H1 (cell line): Measurements from ENCODE around the gene DPH5. TPM values are rescaled to one million over a fixed set of nuclear protein-coding genes. Genes with fewer than 3 reads are reported as not detected.

Experiments used
- CTCF ChIA-PET: fragments of 300-600 bp; sonication (Branson Sonifier 250); formaldehyde crosslinking; loops from one replicate; lab custom pipeline; 2021; ENCODE audit not compliant: partially characterized antibody; lab: Charles Lee
- POLR2A ChIA-PET: fragments of 300-600 bp; sonication (Branson Sonifier 250); formaldehyde crosslinking; loops from one replicate; lab custom pipeline; 2021; ENCODE audit warnings: inconsistent platforms; ENCODE audit not compliant: partially characterized antibody; lab: Charles Lee
- DNase-seq, 2 experiments: peaks; one replicate each; pipeline versions ENCODE4 v3.0.0 to v3.0.0-alpha.2; 2010 to 2022; ENCODE audit warnings: low spot score in 2 of 2, low read depth in 1 of 2, mixed read lengths in 1 of 2
- FAIRE-seq: peaks from 2 replicates; lab custom pipeline; 2011; peaks lifted over from hg19 to GRCh38; lab: Jason Lieb, UNC
- H2AFZ ChIP-seq: 2 replicates; pipeline ENCODE4 v1.8.1; 2012; ENCODE audit warnings: low read length, inconsistent platforms
- H2AK5ac ChIP-seq: 2 replicates; pipeline ENCODE4 v1.6.1; 2013; ENCODE audit warnings: low read depth, low read length
- H2BK120ac ChIP-seq: replicated peaks from 2 replicates; pipeline ENCODE3; 2013; ENCODE audit warnings: low read depth, low read length, inconsistent platforms
- H2BK12ac ChIP-seq: 2 replicates; pipeline ENCODE4 v1.6.1; 2013; ENCODE audit warnings: low read depth, low read length
- H2BK15ac ChIP-seq: 2 replicates; pipeline ENCODE4 v1.6.1; 2013; ENCODE audit warnings: low read length
- H2BK20ac ChIP-seq: 2 replicates; pipeline ENCODE4 v1.6.1; 2013; ENCODE audit warnings: low read length
- H2BK5ac ChIP-seq: 2 replicates; pipeline ENCODE4 v1.6.1; 2013; ENCODE audit warnings: low read depth, low read length
- H3K14ac ChIP-seq: 2 replicates; pipeline ENCODE4 v1.6.1; 2013; ENCODE audit warnings: inconsistent platforms; ENCODE audit not compliant: insufficient read length
- H3K18ac ChIP-seq: 2 replicates; pipeline ENCODE4 v1.6.1; 2013; ENCODE audit warnings: low read length; ENCODE audit errors: extremely low read depth
- H3K23ac ChIP-seq: 2 replicates; pipeline ENCODE4 v1.6.1; 2013; ENCODE audit warnings: inconsistent platforms; ENCODE audit not compliant: insufficient read length
- H3K23me2 ChIP-seq: 2 replicates; pipeline ENCODE4 v1.6.1; 2013; ENCODE audit warnings: low read depth, low read length
- H3K27ac ChIP-seq: 2 replicates; pipeline ENCODE4 v1.6.1; 2011; ENCODE audit warnings: low read depth, low read length, inconsistent platforms
- H3K27me3 ChIP-seq, 4 experiments: replicated peaks in 1 of 4; 1 replicate in 1 of 4; 2 replicates in 3 of 4; pipeline versions ENCODE4 v1.6.1 to v1.8.1; 2011 to 2013; ENCODE audit warnings: low read length in 3 of 4, mild to moderate bottlenecking in 3 of 4, inconsistent platforms in 2 of 4, mixed read lengths in 2 of 4, moderate library complexity in 1 of 4; ENCODE audit not compliant: control insufficient read depth in 3 of 4, insufficient read depth in 3 of 4; ENCODE audit errors: extremely low read depth in 1 of 4
- H3K36me3 ChIP-seq, 4 experiments: 2 replicates each; pipeline versions ENCODE4 v1.6.1 to v1.8.1; 2011 to 2013; ENCODE audit warnings: mild to moderate bottlenecking in 4 of 4, low read length in 3 of 4, moderate library complexity in 2 of 4, control low read depth in 1 of 4, inconsistent platforms in 1 of 4; ENCODE audit not compliant: insufficient read depth in 4 of 4, control insufficient read depth in 2 of 4
- H3K4ac ChIP-seq: replicated peaks from 2 replicates; pipeline ENCODE3; 2013; ENCODE audit warnings: low read length, low read depth, mixed read lengths, inconsistent platforms; ENCODE audit not compliant: insufficient read length
- H3K4me1 ChIP-seq, 4 experiments: replicated peaks in 1 of 4; 1 replicate in 1 of 4; 2 replicates in 3 of 4; pipeline versions ENCODE4 v1.6.1 to v1.8.1; 2011 to 2013; ENCODE audit warnings: low read length in 3 of 4, inconsistent platforms in 2 of 4, mixed read lengths in 1 of 4; ENCODE audit not compliant: insufficient read depth in 4 of 4, control insufficient read depth in 3 of 4
- H3K4me2 ChIP-seq, 2 experiments: 2 replicates each; pipeline versions ENCODE4 v1.6.1 to v1.8.1; 2011 to 2013; ENCODE audit warnings: low read depth in 2 of 2, low read length in 2 of 2, control low read depth in 1 of 2, inconsistent platforms in 1 of 2, mild to moderate bottlenecking in 1 of 2; ENCODE audit not compliant: insufficient read depth in 1 of 2
- H3K4me3 ChIP-seq, 4 experiments: fragments of 200-600, 300-600 bp in 1 of 4; sonication (generic), shearing (Covaris generic), sonication (Bioruptor Twin) in 1 of 4; 2 replicates each; pipeline versions ENCODE4 v1.5.1 to v1.8.1; 2011 to 2016; ENCODE audit warnings: low read length in 4 of 4, low read depth in 3 of 4, control low read depth in 2 of 4, inconsistent platforms in 2 of 4, mild to moderate bottlenecking in 2 of 4, mixed read lengths in 1 of 4, moderate library complexity in 1 of 4; ENCODE audit not compliant: insufficient read depth in 2 of 4; ENCODE audit errors: extremely low read depth in 1 of 4
- H3K56ac ChIP-seq: replicated peaks from 2 replicates; pipeline ENCODE3; 2013; ENCODE audit warnings: low read depth, mild to moderate bottlenecking, mixed read lengths, low read length, inconsistent platforms; ENCODE audit not compliant: insufficient read length
- H3K79me1 ChIP-seq: 2 replicates; pipeline ENCODE4 v1.6.1; 2013; ENCODE audit warnings: low read depth, low read length, control low read depth
- H3K79me2 ChIP-seq, 2 experiments: 2 replicates each; pipeline versions ENCODE4 v1.6.1 to v1.8.1; 2012 to 2013; ENCODE audit warnings: low read length in 2 of 2, mild to moderate bottlenecking in 2 of 2, inconsistent platforms in 1 of 2; ENCODE audit not compliant: insufficient read depth in 2 of 2, control insufficient read depth in 1 of 2
- H3K9ac ChIP-seq, 4 experiments: replicated peaks in 1 of 4; 1 replicate in 1 of 4; 2 replicates in 3 of 4; pipeline versions ENCODE4 v1.6.1 to v1.8.1; 2011 to 2013; ENCODE audit warnings: low read depth in 3 of 4, low read length in 3 of 4, control low read depth in 2 of 4, mild to moderate bottlenecking in 2 of 4, moderate library complexity in 2 of 4, inconsistent platforms in 1 of 4; ENCODE audit errors: extremely low read depth in 1 of 4
- H3K9me3 ChIP-seq, 2 experiments: 2 replicates each; pipeline versions ENCODE4 v1.6.1 to v1.8.1; 2012 to 2013; ENCODE audit warnings: mild to moderate bottlenecking in 2 of 2, moderate library complexity in 2 of 2, control low read depth in 1 of 2, inconsistent platforms in 1 of 2, low read depth in 1 of 2, low read length in 1 of 2, mixed read lengths in 1 of 2; ENCODE audit not compliant: insufficient read depth in 2 of 2
- H4K20me1 ChIP-seq, 2 experiments: replicated peaks in 1 of 2; 2 replicates each; pipeline versions ENCODE3 to v1.8.1; 2011 to 2013; ENCODE audit warnings: inconsistent platforms in 2 of 2, low read length in 2 of 2, mild to moderate bottlenecking in 1 of 2; ENCODE audit not compliant: insufficient read depth in 2 of 2, control insufficient read depth in 1 of 2
- H4K5ac ChIP-seq: 2 replicates; pipeline ENCODE4 v1.6.1; 2013; ENCODE audit warnings: low read length, low read depth, mixed read lengths, inconsistent platforms; ENCODE audit not compliant: insufficient read length
- H4K8ac ChIP-seq: 2 replicates; pipeline ENCODE4 v1.8.0; 2013; ENCODE audit warnings: mild to moderate bottlenecking, moderate library complexity, low read length, inconsistent platforms; ENCODE audit not compliant: insufficient read depth; ENCODE audit errors: extremely low read depth
- H4K91ac ChIP-seq: replicated peaks from 2 replicates; pipeline ENCODE3; 2013; ENCODE audit warnings: low read length, mixed read lengths, inconsistent platforms; ENCODE audit not compliant: insufficient read length
- CTBP2 ChIP-seq: IDR thresholded peaks from 2 replicates; pipeline ENCODE4 v1.7.0; 2011; ENCODE audit warnings: borderline replicate concordance, mild to moderate bottlenecking, moderate library complexity, mixed read lengths, low read length; ENCODE audit not compliant: insufficient read depth, insufficient read length
- GABPA ChIP-seq: IDR thresholded peaks from 2 replicates; pipeline ENCODE4 v1.6.1; 2011; ENCODE audit warnings: mild to moderate bottlenecking, low read length, moderate library complexity, borderline replicate concordance; ENCODE audit not compliant: insufficient read depth
- HDAC2 ChIP-seq, 2 experiments: fragments of 300-600 bp in 1 of 2; sonication (generic) in 1 of 2; IDR thresholded peaks; 2 replicates each; pipeline ENCODE4 v1.6.1; 2011 to 2012; ENCODE audit warnings: low read depth in 2 of 2, low read length in 2 of 2, mild to moderate bottlenecking in 2 of 2, moderate library complexity in 2 of 2, borderline replicate concordance in 1 of 2, inconsistent platforms in 1 of 2
- PHF8 ChIP-seq: fragments of 200-600 bp; sonication (generic); conservative IDR thresholded peaks from 2 replicates; pipeline ENCODE4 v1.7.1; 2012; ENCODE audit warnings: low read depth, mild to moderate bottlenecking, inconsistent platforms, low read length, moderate library complexity
- SAP30 ChIP-seq: fragments of 300-600 bp; sonication (generic); IDR thresholded peaks from 2 replicates; pipeline ENCODE4 v1.7.1; 2012; ENCODE audit warnings: low read length, moderate library complexity, mild to moderate bottlenecking, inconsistent platforms; ENCODE audit not compliant: insufficient read depth, insufficient replicate concordance
- SIRT6 ChIP-seq: IDR thresholded peaks from one replicate; pipeline ENCODE4 v1.7.1; 2012; ENCODE audit warnings: low read length, inconsistent platforms
- TCF12 ChIP-seq: IDR thresholded peaks from 2 replicates; pipeline ENCODE4 v1.6.1; 2011; ENCODE audit warnings: low read depth, mild to moderate bottlenecking, low read length
- TEAD4 ChIP-seq: IDR thresholded peaks from 2 replicates; pipeline ENCODE4 v1.6.1; 2012; ENCODE audit warnings: low read depth, low read length, inconsistent platforms, mixed read lengths
- polyA plus RNA-seq, 7 experiments: library from polyadenylated mRNA; depleted of rRNA in 3 of 7; stranded (reverse) in 5 of 7; unstranded in 2 of 7; fragments of >200 nt in 5 of 7; fragments of 200-250 nt in 2 of 7; gene quantifications; 1 replicate in 5 of 7; 2 replicates in 1 of 7; 4 replicates in 1 of 7; pipeline versions ENCODE4 v1.2.1 to v1.2.3, GENCODE V29; 2011 to 2013; ENCODE audit warnings: missing spikeins in 2 of 7, mixed read lengths in 2 of 7
- total RNA-seq: library from RNA; stranded (reverse); fragmentation: NEBNext Ultra II Directional; extraction: Animal tissue kit (Norgen Biotek cat#: 25700); gene quantifications from 2 replicates; pipeline ENCODE4 v1.2.1, GENCODE V29; 2021
- TF ChIP-seq, protein P1 (sequence below): IDR thresholded peaks from 2 replicates; pipeline ENCODE4 v1.6.1; 2012; ENCODE audit warnings: low read length, inconsistent platforms
- TF ChIP-seq, protein P2 (sequence below): IDR thresholded peaks from 2 replicates; pipeline ENCODE4 v1.6.1; 2012; ENCODE audit warnings: inconsistent platforms

Gene DPH5
- total and polyA plus RNA-seq, 2 of the 8 experiments (the other 6 are each of a cell fraction or from before 2014, with no cell fraction given), result 67.7 to 106 TPM

DNA sequence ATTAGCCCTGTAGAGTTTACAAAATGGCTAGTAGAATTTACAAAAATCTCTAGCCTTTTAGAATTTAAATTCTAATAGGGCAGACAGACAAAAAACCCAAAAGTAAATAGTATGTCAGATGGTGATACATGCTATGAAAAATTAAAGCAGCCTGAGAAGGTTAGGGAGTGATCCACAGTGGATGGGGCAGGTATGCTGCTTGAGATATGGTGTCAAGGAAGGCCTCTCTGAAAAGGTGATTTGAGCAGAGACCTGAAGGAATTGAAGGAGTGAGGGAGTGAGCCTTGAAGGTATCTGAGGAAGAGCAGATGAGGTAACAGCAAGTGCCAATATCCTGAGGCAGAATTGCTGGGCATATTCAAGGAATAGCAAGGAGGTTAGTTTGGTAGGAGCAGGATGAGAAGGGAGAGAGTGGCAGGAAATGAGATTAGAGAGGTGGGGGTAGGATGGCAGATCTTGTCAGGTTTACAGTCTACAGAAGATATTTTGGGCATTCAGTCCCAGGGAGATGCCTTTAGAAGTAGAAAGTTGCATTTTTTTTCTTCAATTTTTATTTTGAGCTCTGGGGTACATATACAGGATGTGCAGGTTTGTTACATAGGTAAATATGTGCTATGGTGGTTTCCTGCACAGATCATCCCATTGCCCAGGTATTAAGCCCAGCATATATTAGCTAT, 40.8 kb upstream of the DPH5 start:
- Histone ChIP-seq H2BK15ac (no peak overlapping the region), H3K18ac (no peak overlapping the region), H3K79me2 (no peaks in the 10 kb centered on the region), H3K14ac (no peak overlapping the region), H3K56ac (no peak overlapping the region), H2BK120ac (no peak overlapping the region), H4K91ac (no peak overlapping the region), H2AK5ac (no peak overlapping the region), H2BK12ac (no peak overlapping the region), H2BK20ac (no peak overlapping the region), H4K20me1 (no peaks in the 10 kb centered on the region), H3K23me2 (no peaks in the 10 kb centered on the region), H3K9me3 (no peaks in the 10 kb centered on the region), H2BK5ac (no peak overlapping the region), H3K27ac (no peak overlapping the region), H3K23ac (no peak overlapping the region), H3K36me3 (no peaks in the 10 kb centered on the region), H4K5ac (no peak overlapping the region), H4K8ac (no peak overlapping the region), H3K4ac (no peak overlapping the region), H3K79me1 (no peaks in the 10 kb centered on the region), H3K9ac (no peak overlapping the region), H3K4me1 (peaks cover 0 to 4% (median 0%) of the 10 kb centered on the region in 4 experiments; a peak in 2 of 7 replicates), H3K27me3 (no peaks in the 10 kb centered on the region), H2AFZ (no peak overlapping the region), H3K4me2 (no peak overlapping the region), H3K4me3 (no peak overlapping the region)
- DNase-seq (no peak), FAIRE-seq (no peak)
- POLR2A ChIA-PET, result no interaction called here
- CTCF ChIA-PET, result no interaction called here
- TF ChIP-seq HDAC2 (IDR thresholded peaks at IDR 0.05; ENCODE audit: borderline replicate concordance in 1 of 2, low read depth in 2 of 2, low read length in 2 of 2) (no peak), SAP30 (no peak), TCF12 (no peak), SIRT6 (no peak), GABPA (no peak), PHF8 (no peak), TEAD4 (no peak), CTBP2 (no peak)
- TF ChIP-seq, protein P1, sequence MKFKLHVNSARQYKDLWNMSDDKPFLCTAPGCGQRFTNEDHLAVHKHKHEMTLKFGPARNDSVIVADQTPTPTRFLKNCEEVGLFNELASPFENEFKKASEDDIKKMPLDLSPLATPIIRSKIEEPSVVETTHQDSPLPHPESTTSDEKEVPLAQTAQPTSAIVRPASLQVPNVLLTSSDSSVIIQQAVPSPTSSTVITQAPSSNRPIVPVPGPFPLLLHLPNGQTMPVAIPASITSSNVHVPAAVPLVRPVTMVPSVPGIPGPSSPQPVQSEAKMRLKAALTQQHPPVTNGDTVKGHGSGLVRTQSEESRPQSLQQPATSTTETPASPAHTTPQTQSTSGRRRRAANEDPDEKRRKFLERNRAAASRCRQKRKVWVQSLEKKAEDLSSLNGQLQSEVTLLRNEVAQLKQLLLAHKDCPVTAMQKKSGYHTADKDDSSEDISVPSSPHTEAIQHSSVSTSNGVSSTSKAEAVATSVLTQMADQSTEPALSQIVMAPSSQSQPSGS, result no peak
- TF ChIP-seq, protein P2, sequence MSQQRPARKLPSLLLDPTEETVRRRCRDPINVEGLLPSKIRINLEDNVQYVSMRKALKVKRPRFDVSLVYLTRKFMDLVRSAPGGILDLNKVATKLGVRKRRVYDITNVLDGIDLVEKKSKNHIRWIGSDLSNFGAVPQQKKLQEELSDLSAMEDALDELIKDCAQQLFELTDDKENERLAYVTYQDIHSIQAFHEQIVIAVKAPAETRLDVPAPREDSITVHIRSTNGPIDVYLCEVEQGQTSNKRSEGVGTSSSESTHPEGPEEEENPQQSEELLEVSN, result no peak
